SK-N-SH (cell line): ENCODE results near the gene ANKRD2.

Experiments
- CHD2 ChIP-seq: fragments of 150-350 bp; IDR thresholded peaks from 2 replicates; pipeline ENCODE4 v1.6.1; 2018; ENCODE audit warnings: low read length; ENCODE audit not compliant: partially characterized antibody
- CTCF ChIP-seq: fragments of 200-600 bp; sonication (generic); IDR thresholded peaks from 2 replicates; pipeline ENCODE4 v1.6.1; 2017; ENCODE audit warnings: antibody characterized with exemption, mild to moderate bottlenecking, moderate library complexity
- EP300 ChIP-seq, 2 experiments: IDR thresholded peaks; 2 replicates each; pipeline versions ENCODE4 v1.4.0 to v1.6.1; 2012; ENCODE audit warnings: borderline replicate concordance in 1 of 2, low read depth in 1 of 2, low read length in 1 of 2
- SMC3 ChIP-seq: IDR thresholded peaks from 2 replicates; pipeline ENCODE4 v1.6.1; 2012; ENCODE audit warnings: low read depth, low read length, improper control_type of control experiment
- TAF1 ChIP-seq: IDR thresholded peaks from 2 replicates; pipeline ENCODE4 v1.6.1; 2012; ENCODE audit warnings: low read depth, mild to moderate bottlenecking, low read length, moderate library complexity, borderline replicate concordance

GRCh38 chr10:97566336-97566996 is 6.1 kb upstream of the ANKRD2 start:
- TF ChIP-seq CTCF = no peak
- no peak for TF ChIP-seq CHD2
- no peak for TF ChIP-seq EP300 (IDR thresholded peaks at IDR 0.05; ENCODE audit: borderline replicate concordance in 1 of 2, low read depth in 1 of 2, low read length in 1 of 2)
- TF ChIP-seq TAF1 = no peak
- TF ChIP-seq SMC3 = no peak
